WERI-Rb-1 (cell line): ENCODE results near the gene MBLAC1.
"Not testable (repeated sequence)": the region's sequence is repeated elsewhere in the genome, so short reads cannot be mapped to it uniquely, and the experiment has no call there.

Experiments
- DNase-seq: peaks from one replicate; pipeline ENCODE4 v3.0.0-alpha.2; 2020
- H3K27ac ChIP-seq: fragments of 250-450 bp; sonication (Bioruptor Pico); 2 replicates; pipeline ENCODE4 v1.5.1; 2020; ENCODE audit warnings: mild to moderate bottlenecking, moderate library complexity
- H3K27me3 ChIP-seq: fragments of 250-450 bp; sonication (Bioruptor Pico); 2 replicates; pipeline ENCODE4 v1.5.1; 2021; ENCODE audit warnings: mild to moderate bottlenecking, low read depth, moderate library complexity; ENCODE audit not compliant: insufficient read depth, severe bottlenecking
- H3K36me3 ChIP-seq: fragments of 250-450 bp; sonication (Bioruptor Pico); 2 replicates; pipeline ENCODE4 v1.5.1; 2020; ENCODE audit warnings: mild to moderate bottlenecking, moderate library complexity
- H3K4me3 ChIP-seq: 2 replicates; pipeline ENCODE4 v1.5.1; 2011; ENCODE audit warnings: low read depth, mild to moderate bottlenecking, control low read depth, low read length
- H3K9me3 ChIP-seq: fragments of 250-450 bp; sonication (Bioruptor Pico); 2 replicates; pipeline ENCODE4 v1.5.1; 2021; ENCODE audit warnings: mild to moderate bottlenecking, moderate library complexity; ENCODE audit not compliant: severe bottlenecking
- CTCF ChIP-seq: IDR thresholded peaks from 2 replicates; pipeline ENCODE4 v1.5.1; 2011; ENCODE audit warnings: low read depth, mild to moderate bottlenecking, control low read depth, inconsistent platforms, low read length

The MBLAC1 gene

GRCh38 chr7:100124301-100125230 is 2.2 kb upstream of the MBLAC1 start:
- Histone ChIP-seq H3K36me3 (peaks cover 8% of the 10 kb centered on the region; the same call in 1 of the 2 replicates), H3K4me3 (no peak overlapping the region), H3K27ac (no peak overlapping the region), H3K27me3 (no peaks in the 10 kb centered on the region), H3K9me3 (no peaks in the 10 kb centered on the region)
- DNase-seq = no peak
- no peak for TF ChIP-seq CTCF

- no peak for DNase-seq
- TF ChIP-seq CTCF = no peak
- Histone ChIP-seq H3K4me3 (peak overlapping the region; percentile 95), H3K9me3 (no peaks in the 10 kb centered on the region), H3K27me3 (no peaks in the 10 kb centered on the region), H3K36me3 (peaks cover 8% of the 10 kb centered on the region; the same call in 1 of the 2 replicates), H3K27ac (peak overlapping the region; percentile 91)
Observed at GRCh38 chr7:100126239-100126930, 382 bp upstream of the MBLAC1 start.

- peak; percentile 32 for DNase-seq
- Histone ChIP-seq H3K27me3 (no peaks in the 10 kb centered on the region), H3K9me3 (no peaks in the 10 kb centered on the region), H3K27ac (peak overlapping the region; percentile 91), H3K36me3 (peaks cover 8% of the 10 kb centered on the region; the same call in 1 of the 2 replicates), H3K4me3 (peak overlapping the region; percentile 95)
- TF ChIP-seq CTCF = no peak
Observed at GRCh38 chr7:100127866-100128636, 1.3 kb downstream of the MBLAC1 start.

GRCh38 chr7:100128637-100128963 is 1.8 kb downstream of the MBLAC1 start:
- DNase-seq = no peak
- Histone ChIP-seq H3K27ac (no peak overlapping the region), H3K27me3 (no peaks in the 10 kb centered on the region), H3K36me3 (peaks cover 8% of the 10 kb centered on the region; the same call in 1 of the 2 replicates), H3K4me3 (no peak overlapping the region), H3K9me3 (no peaks in the 10 kb centered on the region)
- no peak for TF ChIP-seq CTCF

GRCh38 chr7:100130220-100130607 is 3.4 kb downstream of the MBLAC1 start:
- H3K9me3 ChIP-seq, H3K36me3 ChIP-seq, H3K4me3 ChIP-seq, H3K27ac ChIP-seq, H3K27me3 ChIP-seq, DNase-seq: not testable (repeated sequence)
